Neural progenitor cell (in vitro differentiated cells): ENCODE measurements around the gene MFSD12.

Experiments used
- EZH2phosphoT487 ChIP-seq: fragments of 200-600 bp; sonication (generic); IDR thresholded peaks from 2 replicates; pipeline ENCODE4 v1.6.1; 2017; ENCODE audit warnings: antibody characterized with exemption
- TF ChIP-seq, protein P1 (sequence below): fragments of 200-600 bp; sonication (generic); IDR thresholded peaks from 2 replicates; pipeline ENCODE4 v1.5.1; 2017; ENCODE audit warnings: antibody characterized with exemption, mild to moderate bottlenecking

DNA sequence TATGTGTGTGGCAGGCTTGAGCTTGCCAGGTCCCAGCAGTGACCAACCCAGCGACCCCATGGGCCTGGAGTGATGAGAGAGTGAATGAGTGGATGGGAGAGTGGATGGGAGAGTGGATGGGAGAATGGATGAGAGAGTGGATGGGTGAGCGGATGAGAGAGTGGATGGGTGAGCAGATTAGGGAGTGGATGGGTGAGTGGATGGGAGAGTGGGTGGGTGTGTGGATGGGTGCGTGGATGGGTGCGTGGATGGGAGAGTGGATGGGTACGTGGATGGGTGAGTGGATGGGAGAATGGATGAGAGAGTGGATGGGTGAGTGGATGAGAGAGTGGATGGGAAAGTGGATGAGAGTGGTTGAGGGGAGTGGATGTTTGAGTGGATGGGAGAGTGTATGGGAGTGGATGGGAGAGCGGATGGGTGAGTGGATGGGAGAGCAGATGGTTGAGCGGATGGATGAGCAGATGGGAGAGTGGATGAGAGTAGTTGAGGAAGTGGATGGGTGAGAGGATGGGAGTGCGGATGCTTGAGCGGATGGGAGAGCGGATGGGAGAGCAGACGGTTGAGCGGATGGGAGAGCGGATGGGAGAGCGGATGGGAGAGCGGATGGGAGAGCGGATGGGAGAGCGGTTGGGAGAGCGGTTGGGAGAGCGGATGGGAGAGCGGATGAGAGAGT lies 28.7 kb downstream of the MFSD12 start:
- TF ChIP-seq, protein P1, sequence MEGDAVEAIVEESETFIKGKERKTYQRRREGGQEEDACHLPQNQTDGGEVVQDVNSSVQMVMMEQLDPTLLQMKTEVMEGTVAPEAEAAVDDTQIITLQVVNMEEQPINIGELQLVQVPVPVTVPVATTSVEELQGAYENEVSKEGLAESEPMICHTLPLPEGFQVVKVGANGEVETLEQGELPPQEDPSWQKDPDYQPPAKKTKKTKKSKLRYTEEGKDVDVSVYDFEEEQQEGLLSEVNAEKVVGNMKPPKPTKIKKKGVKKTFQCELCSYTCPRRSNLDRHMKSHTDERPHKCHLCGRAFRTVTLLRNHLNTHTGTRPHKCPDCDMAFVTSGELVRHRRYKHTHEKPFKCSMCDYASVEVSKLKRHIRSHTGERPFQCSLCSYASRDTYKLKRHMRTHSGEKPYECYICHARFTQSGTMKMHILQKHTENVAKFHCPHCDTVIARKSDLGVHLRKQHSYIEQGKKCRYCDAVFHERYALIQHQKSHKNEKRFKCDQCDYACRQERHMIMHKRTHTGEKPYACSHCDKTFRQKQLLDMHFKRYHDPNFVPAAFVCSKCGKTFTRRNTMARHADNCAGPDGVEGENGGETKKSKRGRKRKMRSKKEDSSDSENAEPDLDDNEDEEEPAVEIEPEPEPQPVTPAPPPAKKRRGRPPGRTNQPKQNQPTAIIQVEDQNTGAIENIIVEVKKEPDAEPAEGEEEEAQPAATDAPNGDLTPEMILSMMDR: no peak
- no peak for TF ChIP-seq EZH2phosphoT487
